ENCODE results near the gene AP2A2.

The AP2A2 gene

DNA sequence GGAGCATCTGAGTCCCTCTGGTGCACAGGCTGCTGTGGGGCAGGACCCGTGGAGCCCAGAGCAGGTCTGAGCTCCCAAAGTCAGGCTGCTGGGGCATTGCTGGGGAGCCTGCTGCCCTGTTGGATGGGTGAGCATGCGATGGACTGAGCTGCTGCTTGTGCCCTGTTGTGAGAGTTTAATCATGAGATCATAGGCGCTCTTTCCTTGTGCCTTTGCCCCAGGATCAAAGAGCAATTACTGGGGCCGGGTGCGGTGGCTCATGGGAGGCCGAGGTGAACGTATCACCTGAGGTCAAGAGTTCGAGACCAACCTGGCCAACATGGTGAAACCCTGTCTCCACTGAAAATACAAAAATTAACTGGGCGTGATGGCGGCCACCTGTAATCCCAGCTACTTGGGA, 73.3 kb downstream of the AP2A2 start:
- TF ChIP-seq, protein P1, sequence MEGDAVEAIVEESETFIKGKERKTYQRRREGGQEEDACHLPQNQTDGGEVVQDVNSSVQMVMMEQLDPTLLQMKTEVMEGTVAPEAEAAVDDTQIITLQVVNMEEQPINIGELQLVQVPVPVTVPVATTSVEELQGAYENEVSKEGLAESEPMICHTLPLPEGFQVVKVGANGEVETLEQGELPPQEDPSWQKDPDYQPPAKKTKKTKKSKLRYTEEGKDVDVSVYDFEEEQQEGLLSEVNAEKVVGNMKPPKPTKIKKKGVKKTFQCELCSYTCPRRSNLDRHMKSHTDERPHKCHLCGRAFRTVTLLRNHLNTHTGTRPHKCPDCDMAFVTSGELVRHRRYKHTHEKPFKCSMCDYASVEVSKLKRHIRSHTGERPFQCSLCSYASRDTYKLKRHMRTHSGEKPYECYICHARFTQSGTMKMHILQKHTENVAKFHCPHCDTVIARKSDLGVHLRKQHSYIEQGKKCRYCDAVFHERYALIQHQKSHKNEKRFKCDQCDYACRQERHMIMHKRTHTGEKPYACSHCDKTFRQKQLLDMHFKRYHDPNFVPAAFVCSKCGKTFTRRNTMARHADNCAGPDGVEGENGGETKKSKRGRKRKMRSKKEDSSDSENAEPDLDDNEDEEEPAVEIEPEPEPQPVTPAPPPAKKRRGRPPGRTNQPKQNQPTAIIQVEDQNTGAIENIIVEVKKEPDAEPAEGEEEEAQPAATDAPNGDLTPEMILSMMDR (IDR thresholded peaks at IDR 0.05; ENCODE audit: extremely low read depth, missing control alignments): no peak
- no peak for DNase-seq (ENCODE audit: low spot score)

DNA sequence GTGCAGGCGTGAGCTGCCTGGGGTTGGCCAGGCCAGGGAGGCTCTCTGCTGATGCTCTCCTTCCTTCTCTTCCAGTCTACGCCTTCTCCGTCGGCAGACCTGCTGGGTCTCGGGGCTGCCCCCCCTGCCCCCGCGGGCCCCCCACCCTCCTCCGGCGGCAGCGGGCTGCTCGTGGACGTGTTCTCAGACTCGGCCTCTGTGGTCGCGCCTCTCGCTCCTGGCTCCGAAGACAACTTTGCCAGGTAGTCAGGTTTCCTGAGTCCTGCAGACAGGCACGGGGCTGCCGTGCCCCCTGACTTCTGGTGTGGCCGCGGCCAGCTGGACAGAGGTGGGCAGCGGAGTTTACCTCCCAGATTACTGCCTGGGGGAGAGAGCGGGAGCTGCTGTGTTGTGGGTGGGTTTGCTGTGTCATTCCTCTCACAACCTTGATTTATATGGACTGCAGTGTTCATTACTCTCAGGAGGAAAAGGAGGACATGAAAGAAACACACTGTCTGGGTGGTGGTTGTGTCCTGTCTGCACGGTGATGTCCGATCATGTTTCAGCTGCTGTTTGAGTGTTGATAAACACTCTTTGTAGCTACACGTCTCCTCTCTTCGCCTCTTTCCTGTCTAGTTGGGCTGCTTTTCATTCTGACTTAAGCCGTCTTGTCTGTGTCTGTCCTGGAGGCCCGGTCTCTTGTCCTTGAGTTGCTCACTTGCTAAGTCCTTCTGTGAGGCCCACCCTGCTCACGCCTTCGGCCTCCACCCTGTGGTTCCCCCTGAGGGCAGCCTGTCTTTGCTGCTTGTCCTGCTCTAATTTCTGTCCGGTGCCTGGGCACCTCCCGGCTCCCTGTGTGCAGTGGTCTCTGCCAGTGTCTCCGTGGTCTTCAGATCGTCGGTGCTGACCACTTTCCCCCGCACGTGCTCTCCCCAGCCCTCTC, 74.9 kb downstream of the AP2A2 start:
- TF ChIP-seq, protein P1 (IDR thresholded peaks at IDR 0.05; ENCODE audit: extremely low read depth, missing control alignments): no peak
- DNase-seq (ENCODE audit: low spot score): no peak

DNA sequence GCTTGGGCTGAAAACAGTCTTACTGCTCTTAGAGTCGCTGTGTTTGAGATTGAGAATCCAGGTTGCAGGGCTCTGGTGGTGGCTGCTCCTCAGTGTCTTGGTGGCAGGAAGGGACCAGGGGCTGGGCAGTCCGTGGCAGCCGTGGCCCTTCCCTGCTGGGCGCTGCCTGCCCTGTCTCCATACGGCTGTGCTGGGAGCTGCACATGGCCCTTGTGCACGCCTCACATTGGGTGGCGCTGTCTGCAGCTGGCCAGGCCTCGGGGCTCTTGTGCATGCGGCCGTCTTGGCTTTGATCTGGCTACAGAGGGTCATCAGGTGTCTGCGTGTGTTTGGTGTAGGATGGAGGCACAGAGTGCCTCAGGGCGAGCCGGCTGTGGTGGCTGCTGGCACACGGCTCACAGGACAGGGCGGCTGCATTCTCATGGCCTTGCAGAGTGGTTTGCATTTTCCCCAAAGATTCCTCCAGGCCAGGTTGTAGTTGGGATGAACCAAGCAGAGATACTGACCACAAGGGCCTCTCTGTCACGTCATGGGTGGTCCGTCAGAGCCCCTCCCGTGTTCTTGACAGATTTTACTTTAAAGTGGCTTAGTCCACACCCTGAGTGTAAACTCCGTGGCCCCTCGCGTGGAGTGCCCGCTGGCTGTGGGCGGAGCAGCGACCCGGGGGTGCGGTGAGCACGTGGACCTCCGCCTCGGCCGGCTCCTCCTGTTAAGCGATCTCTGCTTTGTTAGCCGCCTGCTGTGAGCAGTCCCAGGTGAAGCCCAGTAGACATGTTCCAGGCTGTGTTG, 76.1 kb downstream of the AP2A2 start:
- no peak for DNase-seq (ENCODE audit: low spot score)
- TF ChIP-seq, protein P1 (IDR thresholded peaks at IDR 0.05; ENCODE audit: extremely low read depth, missing control alignments): no peak

DNA sequence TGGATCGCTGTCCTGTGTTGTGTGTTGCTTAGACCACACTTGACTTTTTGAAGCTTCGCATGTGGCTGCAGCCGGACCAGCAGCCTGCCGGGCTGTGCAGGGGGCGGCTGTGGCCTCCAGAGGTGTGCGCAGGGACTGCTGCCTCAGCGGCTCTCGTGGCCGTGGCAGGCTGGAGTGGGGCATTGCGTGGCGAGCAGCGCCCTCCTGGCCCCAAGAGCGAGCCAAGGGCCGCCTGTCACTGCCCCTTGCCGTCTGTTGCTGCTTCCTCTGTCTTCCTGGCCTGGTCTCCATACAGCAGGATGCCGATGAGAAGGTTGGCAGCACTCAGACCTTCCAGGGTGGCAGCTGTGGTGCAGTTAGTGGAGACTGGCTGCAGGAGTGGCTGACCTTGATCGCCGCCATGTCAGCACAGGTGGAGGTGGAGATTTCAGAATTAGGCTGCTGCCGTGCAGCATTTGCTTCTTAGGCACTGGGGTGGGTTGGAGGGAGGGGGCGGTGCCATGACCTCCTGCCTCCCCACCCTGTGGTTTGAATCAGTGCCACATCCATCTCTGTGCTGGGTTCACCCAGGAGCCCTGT, 76.8 kb downstream of the AP2A2 start:
- DNase-seq (ENCODE audit: low spot score): no peak
- TF ChIP-seq, protein P1 (IDR thresholded peaks at IDR 0.05; ENCODE audit: extremely low read depth, missing control alignments): no peak

DNA sequence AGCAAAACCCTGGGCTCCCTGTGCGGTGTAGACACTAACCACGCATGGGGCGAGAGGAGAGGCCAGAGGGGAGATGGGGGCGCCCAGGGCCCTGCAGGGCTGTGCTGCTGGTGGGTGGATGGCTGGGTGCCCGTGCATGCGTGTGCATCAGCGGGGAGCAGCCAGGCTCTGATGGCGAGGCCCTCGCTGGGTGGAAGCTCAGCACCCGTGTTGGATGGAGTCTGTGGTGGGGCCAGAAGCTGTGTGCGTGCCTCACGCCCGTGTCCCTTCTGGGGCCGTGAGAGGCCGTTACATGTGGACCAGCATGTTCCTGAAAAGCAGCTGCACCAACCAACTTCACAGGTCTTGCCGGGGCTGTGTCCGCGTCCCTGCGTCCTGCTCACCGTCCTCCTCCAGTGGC, 77.5 kb downstream of the AP2A2 start:
- TF ChIP-seq, protein P1 (IDR thresholded peaks at IDR 0.05; ENCODE audit: extremely low read depth, missing control alignments): no peak
- DNase-seq (ENCODE audit: low spot score): no peak

DNA sequence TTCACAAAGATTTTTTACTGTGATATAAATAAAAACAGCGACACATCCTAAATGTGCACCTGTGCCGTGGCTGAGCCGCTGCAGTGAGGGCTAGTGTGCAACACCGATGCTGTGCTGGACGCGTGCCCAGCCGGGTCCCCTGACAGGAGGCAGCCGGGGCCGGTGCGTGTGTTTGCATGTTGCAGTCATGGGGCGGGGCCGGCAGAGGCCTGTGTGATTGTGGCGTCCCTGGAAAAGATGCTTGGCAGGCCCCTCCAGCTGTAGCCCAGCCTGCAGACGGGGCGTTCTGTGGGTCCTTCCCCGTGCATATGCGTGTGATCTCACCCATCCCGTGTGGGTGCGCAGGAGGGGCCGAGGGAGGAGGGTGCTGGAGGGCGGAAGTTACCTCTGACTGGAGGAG, 80.3 kb downstream of the AP2A2 start:
- DNase-seq (ENCODE audit: low spot score): no peak
- TF ChIP-seq, protein P1 (IDR thresholded peaks at IDR 0.05; ENCODE audit: extremely low read depth, missing control alignments): no peak

DNA sequence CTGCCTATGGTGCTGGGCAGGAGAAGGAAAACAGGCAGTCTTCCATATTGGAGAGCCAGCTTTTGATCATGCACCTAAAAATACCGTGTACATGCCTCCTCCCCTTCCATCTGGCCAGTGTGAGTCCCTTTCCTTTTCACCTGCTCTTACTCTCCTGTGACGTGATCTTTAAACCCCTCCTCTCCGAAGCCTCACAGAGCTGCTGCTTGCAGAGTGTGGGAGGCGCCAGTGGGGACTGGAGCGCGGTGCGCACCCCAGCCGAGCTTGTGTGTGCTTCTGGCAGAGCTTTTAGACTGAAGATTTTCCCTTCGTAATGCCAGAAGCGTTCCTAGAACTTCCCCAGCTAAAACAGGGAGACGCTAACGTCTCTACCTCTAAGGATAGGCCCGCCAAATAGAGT, 81.1 kb downstream of the AP2A2 start:
- no peak for DNase-seq (ENCODE audit: low spot score)
- TF ChIP-seq, protein P1 (IDR thresholded peaks at IDR 0.05; ENCODE audit: extremely low read depth, missing control alignments): no peak
